MM.1S (cell line): Measurements from ENCODE around the gene STOX2.

Source experiments
- EZH2 ChIP-seq: fragments of 300-600 bp; sonication (generic); optimal IDR thresholded peaks from 2 replicates; pipeline ENCODE3; 2017; ENCODE audit warnings: low read depth, mild to moderate bottlenecking, antibody characterized with exemption, low read length, mixed read lengths
- TF ChIP-seq, protein P1 (sequence below): fragments of 300-600 bp; sonication (generic); IDR thresholded peaks from 2 replicates; pipeline ENCODE4 v1.5.1; 2016; ENCODE audit warnings: antibody characterized with exemption, low read length, mixed read lengths

- TF ChIP-seq, protein P1, sequence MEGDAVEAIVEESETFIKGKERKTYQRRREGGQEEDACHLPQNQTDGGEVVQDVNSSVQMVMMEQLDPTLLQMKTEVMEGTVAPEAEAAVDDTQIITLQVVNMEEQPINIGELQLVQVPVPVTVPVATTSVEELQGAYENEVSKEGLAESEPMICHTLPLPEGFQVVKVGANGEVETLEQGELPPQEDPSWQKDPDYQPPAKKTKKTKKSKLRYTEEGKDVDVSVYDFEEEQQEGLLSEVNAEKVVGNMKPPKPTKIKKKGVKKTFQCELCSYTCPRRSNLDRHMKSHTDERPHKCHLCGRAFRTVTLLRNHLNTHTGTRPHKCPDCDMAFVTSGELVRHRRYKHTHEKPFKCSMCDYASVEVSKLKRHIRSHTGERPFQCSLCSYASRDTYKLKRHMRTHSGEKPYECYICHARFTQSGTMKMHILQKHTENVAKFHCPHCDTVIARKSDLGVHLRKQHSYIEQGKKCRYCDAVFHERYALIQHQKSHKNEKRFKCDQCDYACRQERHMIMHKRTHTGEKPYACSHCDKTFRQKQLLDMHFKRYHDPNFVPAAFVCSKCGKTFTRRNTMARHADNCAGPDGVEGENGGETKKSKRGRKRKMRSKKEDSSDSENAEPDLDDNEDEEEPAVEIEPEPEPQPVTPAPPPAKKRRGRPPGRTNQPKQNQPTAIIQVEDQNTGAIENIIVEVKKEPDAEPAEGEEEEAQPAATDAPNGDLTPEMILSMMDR, result no peak
- no peak for TF ChIP-seq EZH2
Observed at GRCh38 chr4:183867247-183867646, 37.9 kb upstream of the STOX2 start.
